Activated T-helper 17 cell treated with anti-CD3 and anti-CD28 coated beads, Interleukin-2, amount 50 U/mL, for 72 hours (primary cell): Measurements from ENCODE around the gene FAM107B. TPM values are rescaled to one million over a fixed set of nuclear protein-coding genes. Genes with fewer than 3 reads are reported as not detected.

Experiments used
- ATAC-seq: fragments of 150-1000 bp; cut with Tn5 transposase; replicated peaks from 2 replicates; pipeline ENCODE4 v1.10.0; 2021; ENCODE audit warnings: mild to moderate bottlenecking, moderate library complexity
- H3K27ac Mint-ChIP-seq: one replicate; pipeline ENCODE4 v1.8.0; 2022; ENCODE audit warnings: mixed read lengths
- H3K27me3 Mint-ChIP-seq: one replicate; pipeline ENCODE4 v1.8.0; 2022; ENCODE audit warnings: mixed read lengths
- H3K36me3 Mint-ChIP-seq: one replicate; pipeline ENCODE4 v1.8.0; 2022; ENCODE audit warnings: low read depth, mild to moderate bottlenecking, mixed read lengths
- H3K4me1 Mint-ChIP-seq: one replicate; pipeline ENCODE4 v1.8.0; 2022; ENCODE audit warnings: mixed read lengths
- H3K4me3 Mint-ChIP-seq: one replicate; pipeline ENCODE4 v1.8.0; 2022; ENCODE audit warnings: mild to moderate bottlenecking, mixed read lengths
- H3K9me3 Mint-ChIP-seq: one replicate; pipeline ENCODE4 v1.8.0; 2022; ENCODE audit warnings: mixed read lengths
- total RNA-seq, 2 donors: library from RNA; stranded (reverse); gene quantifications; one replicate each; pipeline ENCODE4 v1.2.3, GENCODE V29; 2022

The FAM107B gene
- total RNA-seq, 2 donors from 2014 or later: 143 to 188 TPM

DNA sequence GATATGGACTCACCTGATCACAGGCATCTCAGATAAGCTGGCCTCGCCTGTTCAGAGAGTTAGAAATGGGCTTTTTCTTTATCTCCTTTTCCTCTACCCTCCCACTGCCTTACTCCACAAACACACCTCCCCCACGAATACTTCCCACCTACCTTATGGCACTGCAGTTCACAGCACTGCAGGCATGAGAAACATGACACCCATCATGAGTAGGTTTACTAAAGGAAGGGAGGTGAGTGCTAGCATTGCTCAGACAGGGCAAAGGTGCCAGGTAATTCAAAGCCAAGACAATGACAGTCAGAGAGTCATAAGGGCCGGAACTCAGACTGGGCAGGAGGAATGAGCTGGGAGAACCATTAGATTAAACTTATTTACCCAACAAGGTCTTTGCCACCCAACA lies 220.6 kb downstream of the FAM107B start:
- Mint-ChIP-seq H3K9me3 (no peaks in the 10 kb centered on the region), H3K27ac (peak overlapping the region; percentile 89), H3K36me3 (peaks cover 93% of the 10 kb centered on the region), H3K4me1 (peaks cover 74% of the 10 kb centered on the region), H3K27me3 (no peaks in the 10 kb centered on the region), H3K4me3 (peak overlapping the region; percentile 73)
- ATAC-seq: peak; percentile 30

GRCh38 chr10:14553448-14553847 lies 221.2 kb downstream of the FAM107B start:
- H3K27ac Mint-ChIP-seq: peak overlapping the region; percentile 89
- H3K36me3 Mint-ChIP-seq: peaks cover 90% of the 10 kb centered on the region
- peak overlapping the region; percentile 73 for H3K4me3 Mint-ChIP-seq
- no peaks in the 10 kb centered on the region for H3K27me3 Mint-ChIP-seq
- H3K4me1 Mint-ChIP-seq: peaks cover 77% of the 10 kb centered on the region
- H3K9me3 Mint-ChIP-seq: no peaks in the 10 kb centered on the region
- ATAC-seq: peak; percentile 70

DNA sequence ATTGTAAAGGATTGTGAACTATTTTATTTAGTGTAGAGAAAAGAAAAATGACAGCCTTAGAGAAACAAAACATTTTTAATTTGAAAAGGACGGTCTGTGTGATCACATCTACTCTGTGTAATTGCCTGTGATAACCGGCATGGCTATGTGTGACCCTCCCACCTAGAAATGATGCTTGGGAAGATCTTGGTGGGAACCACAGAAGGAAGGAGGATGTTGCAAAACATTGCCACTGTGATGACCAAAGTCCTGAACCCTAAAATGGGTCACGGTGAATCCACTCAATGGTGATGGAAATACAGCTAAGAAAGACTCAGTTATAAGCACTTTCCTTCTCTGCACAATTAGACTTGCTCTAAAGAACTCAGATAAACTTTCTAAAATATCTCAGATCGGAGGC lies 222.7 kb downstream of the FAM107B start:
- Mint-ChIP-seq H3K9me3 (no peaks in the 10 kb centered on the region), H3K36me3 (peaks cover 89% of the 10 kb centered on the region), H3K27me3 (no peaks in the 10 kb centered on the region), H3K4me3 (peak overlapping the region; percentile 73), H3K4me1 (peaks cover 74% of the 10 kb centered on the region), H3K27ac (peak overlapping the region; percentile 89)
- no peak for ATAC-seq

DNA sequence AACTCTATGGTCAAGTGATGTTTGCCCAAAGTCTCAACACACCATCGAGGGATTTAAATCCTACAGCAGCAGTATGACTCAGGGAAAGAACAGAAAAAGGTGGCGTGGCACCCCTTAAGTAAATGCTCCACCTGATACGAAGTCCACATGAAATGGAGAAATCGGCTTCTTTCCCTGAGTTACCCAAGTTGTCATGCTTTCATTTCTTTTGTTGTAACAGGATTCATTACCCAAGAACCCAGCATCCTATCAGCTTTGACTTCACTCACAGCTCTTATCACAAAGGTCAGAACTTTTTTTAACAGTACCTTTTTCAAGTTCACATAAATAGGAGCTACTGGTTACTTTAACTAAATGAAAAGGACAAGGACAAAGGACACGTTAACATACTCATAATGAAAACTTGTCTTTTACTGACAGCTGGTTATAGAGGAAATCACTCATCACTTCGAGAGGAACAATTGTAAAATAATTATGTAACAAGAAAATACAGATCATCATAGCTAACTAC lies 224.2 kb downstream of the FAM107B start:
- H3K27me3 Mint-ChIP-seq: no peaks in the 10 kb centered on the region
- H3K27ac Mint-ChIP-seq: peak overlapping the region; percentile 89
- peak; percentile 37 for ATAC-seq
- H3K36me3 Mint-ChIP-seq: peaks cover 88% of the 10 kb centered on the region
- peak overlapping the region; percentile 73 for H3K4me3 Mint-ChIP-seq
- H3K4me1 Mint-ChIP-seq: peaks cover 74% of the 10 kb centered on the region
- no peaks in the 10 kb centered on the region for H3K9me3 Mint-ChIP-seq

DNA sequence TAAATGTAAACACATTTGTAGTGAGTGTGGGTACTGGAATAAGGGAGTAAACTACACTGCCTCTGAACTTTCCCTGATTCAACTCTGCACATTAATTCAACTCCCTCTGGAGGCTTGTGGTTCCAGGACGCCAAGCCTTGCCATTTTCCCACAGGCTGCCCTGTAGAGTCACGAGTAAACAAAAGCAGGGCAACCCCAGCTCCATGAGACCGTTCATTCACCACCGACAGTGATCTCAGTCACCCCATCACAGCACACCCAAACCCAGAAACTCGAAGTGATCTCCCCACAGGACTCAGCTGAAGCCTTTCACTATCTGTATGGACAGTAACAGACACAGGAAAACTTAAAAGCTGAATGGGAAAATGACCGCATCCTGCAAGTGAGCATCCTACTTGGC lies 225.2 kb downstream of the FAM107B start:
- H3K27ac Mint-ChIP-seq: peak overlapping the region; percentile 89
- peaks cover 77% of the 10 kb centered on the region for H3K4me1 Mint-ChIP-seq
- no peaks in the 10 kb centered on the region for H3K27me3 Mint-ChIP-seq

GRCh38 chr10:14548970-14549369 lies 225.7 kb downstream of the FAM107B start:
- Mint-ChIP-seq H3K27me3 (no peaks in the 10 kb centered on the region), H3K9me3 (no peaks in the 10 kb centered on the region), H3K4me3 (no peak overlapping the region), H3K4me1 (peaks cover 77% of the 10 kb centered on the region), H3K36me3 (peaks cover 93% of the 10 kb centered on the region), H3K27ac (peak overlapping the region; percentile 89)
- no peak for ATAC-seq

More for the DNA sequence above, 225.2 kb downstream of the FAM107B start:
- Mint-ChIP-seq H3K4me3 (peak overlapping the region; percentile 73), H3K9me3 (no peaks in the 10 kb centered on the region), H3K36me3 (peaks cover 93% of the 10 kb centered on the region)
- no peak for ATAC-seq

GRCh38 chr10:14548474-14548873 lies 226.2 kb downstream of the FAM107B start:
- H3K4me1 Mint-ChIP-seq: peaks cover 77% of the 10 kb centered on the region
- H3K9me3 Mint-ChIP-seq: no peaks in the 10 kb centered on the region
- peak overlapping the region; percentile 89 for H3K27ac Mint-ChIP-seq
- no peak overlapping the region for H3K4me3 Mint-ChIP-seq
- ATAC-seq: no peak
- H3K36me3 Mint-ChIP-seq: peaks cover 95% of the 10 kb centered on the region
- H3K27me3 Mint-ChIP-seq: no peaks in the 10 kb centered on the region

DNA sequence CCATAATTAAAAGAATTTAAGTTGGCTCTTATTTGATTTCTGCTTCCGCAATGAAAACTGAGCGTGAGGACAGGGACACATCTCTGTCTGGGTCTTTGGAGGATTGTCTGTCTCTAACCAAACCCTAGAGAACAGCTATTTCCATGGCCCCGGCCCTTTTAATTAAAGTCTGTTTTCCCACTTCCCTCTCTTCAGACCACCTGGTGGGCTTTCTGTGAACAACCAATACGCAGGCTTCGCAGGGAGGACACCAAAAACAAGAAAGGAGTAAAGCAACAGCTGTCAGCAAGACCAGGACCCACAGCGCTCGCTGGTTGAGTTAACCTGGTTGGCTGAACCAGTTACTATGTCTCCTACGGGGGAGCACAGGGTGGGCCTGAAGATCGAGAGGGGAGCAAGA lies 226.9 kb downstream of the FAM107B start:
- no peak overlapping the region for H3K27ac Mint-ChIP-seq
- H3K4me1 Mint-ChIP-seq: peaks cover 71% of the 10 kb centered on the region
- H3K9me3 Mint-ChIP-seq: no peaks in the 10 kb centered on the region
- no peak overlapping the region for H3K4me3 Mint-ChIP-seq
- no peak for ATAC-seq
- H3K27me3 Mint-ChIP-seq: no peaks in the 10 kb centered on the region
- H3K36me3 Mint-ChIP-seq: peaks cover 95% of the 10 kb centered on the region

GRCh38 chr10:14545827-14546226 lies 228.9 kb downstream of the FAM107B start:
- no peak for ATAC-seq
- Mint-ChIP-seq H3K36me3 (peaks cover 95% of the 10 kb centered on the region), H3K4me3 (no peak overlapping the region), H3K27me3 (no peaks in the 10 kb centered on the region), H3K9me3 (no peaks in the 10 kb centered on the region), H3K27ac (peak overlapping the region; percentile 54), H3K4me1 (peaks cover 64% of the 10 kb centered on the region)

DNA sequence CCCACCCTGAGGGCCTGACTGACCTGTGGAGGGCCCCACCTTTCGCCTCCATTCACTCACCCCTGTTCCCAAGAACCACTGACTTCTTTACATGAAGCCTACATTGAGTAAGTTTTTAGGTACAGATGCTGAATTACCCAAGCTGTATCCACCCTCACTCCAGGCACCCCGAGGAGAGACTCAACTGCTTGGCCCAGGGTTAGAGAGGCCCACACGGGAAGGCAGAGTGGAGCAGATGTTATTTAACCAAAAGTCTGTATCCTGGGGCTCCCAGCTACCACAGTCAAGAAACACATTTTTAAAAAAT lies 230.8 kb downstream of the FAM107B start:
- peak overlapping the region; percentile 73 for H3K4me3 Mint-ChIP-seq
- no peaks in the 10 kb centered on the region for H3K9me3 Mint-ChIP-seq
- peaks cover 95% of the 10 kb centered on the region for H3K36me3 Mint-ChIP-seq
- peak overlapping the region; percentile 72 for H3K27ac Mint-ChIP-seq
- peaks cover 61% of the 10 kb centered on the region for H3K4me1 Mint-ChIP-seq
- H3K27me3 Mint-ChIP-seq: no peaks in the 10 kb centered on the region
- ATAC-seq: peak; percentile 42

DNA sequence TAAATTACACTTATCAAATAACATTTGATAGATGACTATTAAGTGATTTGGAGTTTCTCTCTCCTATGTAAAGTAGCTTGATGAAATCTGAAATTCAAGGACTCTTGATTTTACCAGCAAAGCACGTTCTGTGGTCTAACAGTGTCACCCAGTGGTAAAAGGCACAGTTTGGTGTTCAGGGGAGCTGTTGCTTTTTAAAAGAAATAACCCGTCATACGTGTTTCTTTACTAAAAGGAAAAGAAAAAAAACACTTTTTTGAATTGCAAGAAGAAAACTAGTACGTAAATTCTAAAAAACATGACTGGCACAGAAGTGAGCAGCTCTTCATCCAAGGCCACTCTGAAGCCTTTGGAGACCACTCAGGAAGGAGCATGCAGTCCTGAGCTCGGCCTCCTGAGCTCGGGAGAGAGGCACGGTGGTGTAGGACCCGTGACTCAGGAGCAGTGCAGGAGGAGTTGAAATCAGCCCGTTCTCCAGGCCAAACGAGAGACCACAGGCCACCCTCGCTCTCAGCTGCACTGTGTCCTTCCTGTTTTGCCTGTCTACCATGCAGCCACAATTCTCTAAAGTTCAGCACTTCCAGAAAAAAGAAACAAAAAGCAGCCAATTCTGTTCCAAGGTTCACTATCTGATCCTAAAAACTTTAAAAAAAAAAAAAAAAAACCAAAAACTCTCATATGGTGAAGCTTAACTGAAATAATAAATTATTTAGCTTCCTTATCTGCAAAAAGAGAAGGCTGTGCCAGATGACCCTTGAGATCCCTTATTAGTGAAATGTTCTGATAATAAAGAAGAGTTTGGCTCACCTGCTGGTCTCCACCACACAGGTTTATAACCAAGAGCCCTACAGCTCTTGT lies 231.4 kb downstream of the FAM107B start:
- H3K4me1 Mint-ChIP-seq: peaks cover 61% of the 10 kb centered on the region
- no peaks in the 10 kb centered on the region for H3K27me3 Mint-ChIP-seq
- H3K9me3 Mint-ChIP-seq: no peaks in the 10 kb centered on the region
- H3K4me3 Mint-ChIP-seq: peak overlapping the region; percentile 73
- ATAC-seq: peak; percentile 93
- peak overlapping the region; percentile 72 for H3K27ac Mint-ChIP-seq
- peaks cover 99% of the 10 kb centered on the region for H3K36me3 Mint-ChIP-seq

GRCh38 chr10:14541379-14541778 lies 233.3 kb downstream of the FAM107B start:
- Mint-ChIP-seq H3K4me1 (peaks cover 47% of the 10 kb centered on the region), H3K27ac (peak overlapping the region; percentile 90), H3K27me3 (no peaks in the 10 kb centered on the region), H3K36me3 (peaks cover 96% of the 10 kb centered on the region), H3K9me3 (no peaks in the 10 kb centered on the region), H3K4me3 (peak overlapping the region; percentile 23)
- ATAC-seq: no peak

- Mint-ChIP-seq H3K36me3 (peaks cover 98% of the 10 kb centered on the region), H3K9me3 (no peaks in the 10 kb centered on the region), H3K27me3 (no peaks in the 10 kb centered on the region), H3K4me3 (peak overlapping the region; percentile 8), H3K27ac (peak overlapping the region; percentile 90), H3K4me1 (peaks cover 41% of the 10 kb centered on the region)
- ATAC-seq: no peak
Measured at GRCh38 chr10:14540611-14541010, 234.1 kb downstream of the FAM107B start.

DNA sequence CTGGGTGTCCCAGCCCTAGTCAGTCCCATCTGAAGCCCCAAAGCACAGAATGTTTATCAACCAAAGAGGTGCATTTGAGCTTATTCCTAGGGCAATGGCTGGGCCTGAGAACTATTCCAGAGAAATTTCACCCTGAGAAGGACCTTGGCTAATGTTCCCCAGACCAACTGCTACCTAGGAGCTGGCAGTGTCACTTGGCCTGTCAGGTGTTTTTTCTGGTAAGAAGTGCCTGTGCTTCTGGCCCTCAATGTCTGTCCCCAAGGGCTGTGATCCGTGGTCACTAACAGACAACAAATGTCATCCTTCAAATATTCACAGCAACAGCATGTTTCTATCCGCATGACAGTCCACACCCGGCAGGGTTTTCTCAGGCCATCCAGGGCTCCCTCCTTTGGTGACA lies 234.6 kb downstream of the FAM107B start:
- Mint-ChIP-seq H3K4me3 (no peak overlapping the region), H3K27me3 (no peaks in the 10 kb centered on the region), H3K9me3 (no peaks in the 10 kb centered on the region), H3K27ac (peak overlapping the region; percentile 90), H3K4me1 (peaks cover 42% of the 10 kb centered on the region), H3K36me3 (peaks cover 98% of the 10 kb centered on the region)
- ATAC-seq: no peak

DNA sequence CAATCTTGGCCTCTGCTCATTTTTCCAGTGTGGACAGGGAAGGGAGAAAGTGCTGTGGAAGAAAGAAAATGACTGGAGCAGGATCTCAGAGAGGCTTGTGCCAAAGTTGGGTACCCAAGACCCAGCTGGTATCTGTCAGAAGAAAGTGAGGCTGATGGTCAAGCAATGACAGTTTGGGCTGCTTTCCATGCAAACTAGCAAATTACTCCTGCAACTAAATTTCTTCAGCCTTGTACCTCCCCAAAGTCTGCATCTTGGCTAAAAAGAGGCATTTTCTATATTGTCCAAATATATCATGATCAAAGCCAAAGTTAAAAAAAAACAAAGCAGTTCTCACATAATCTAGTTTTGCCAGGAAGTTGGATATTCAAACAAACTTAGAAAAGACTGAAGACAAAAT lies 235.5 kb downstream of the FAM107B start:
- no peak overlapping the region for H3K4me3 Mint-ChIP-seq
- peak overlapping the region; percentile 90 for H3K27ac Mint-ChIP-seq
- ATAC-seq: no peak
- no peaks in the 10 kb centered on the region for H3K9me3 Mint-ChIP-seq
- no peaks in the 10 kb centered on the region for H3K27me3 Mint-ChIP-seq
- peaks cover 42% of the 10 kb centered on the region for H3K4me1 Mint-ChIP-seq
- H3K36me3 Mint-ChIP-seq: peaks cover 98% of the 10 kb centered on the region
